Cardiac fibroblast (primary cell): ENCODE data around the gene FAM20A.
A peak's percentile ranks its signal among the peaks of the same experiment; 100 is the strongest.

Experiments
- DNase-seq, 2 donors: peaks; one replicate each; pipeline versions ENCODE4 v3.0.0 to v3.0.0-alpha.2; 2010; ENCODE audit warnings: low read depth in 2 of 2
- H3K4me3 ChIP-seq, 2 donors: replicated peaks in 1 of 2; 1 replicate in 1 of 2; 2 replicates in 1 of 2; pipeline ENCODE4 v1.5.1; 2011; ENCODE audit warnings: low read depth in 2 of 2, low read length in 2 of 2, mild to moderate bottlenecking in 2 of 2, moderate library complexity in 1 of 2
- CTCF ChIP-seq: IDR thresholded peaks from one replicate; pipeline ENCODE4 v1.5.1; 2011; ENCODE audit warnings: low read depth, mild to moderate bottlenecking, low read length, inconsistent platforms

Gene FAM20A

GRCh38 chr17:68598074-68598473, 3.1 kb downstream of the FAM20A start:
- DNase-seq: no peak
- no peak overlapping the region for H3K4me3 ChIP-seq
- TF ChIP-seq CTCF: no peak

GRCh38 chr17:68596411-68596945, 4.7 kb downstream of the FAM20A start:
- TF ChIP-seq CTCF: no peak
- no peak overlapping the region for H3K4me3 ChIP-seq
- no peak for DNase-seq

- TF ChIP-seq CTCF: no peak
- H3K4me3 ChIP-seq: no peak overlapping the region
- peak in 1 of 2 donors; percentile 11 for DNase-seq
Observed at GRCh38 chr17:68595986-68596385, 5.2 kb downstream of the FAM20A start.

GRCh38 chr17:68595496-68595895, 5.7 kb downstream of the FAM20A start:
- no peak overlapping the region for H3K4me3 ChIP-seq
- TF ChIP-seq CTCF: no peak
- peak in 1 of 2 donors; percentile 47 for DNase-seq

- no peak overlapping the region for H3K4me3 ChIP-seq
- TF ChIP-seq CTCF: no peak
- no peak for DNase-seq
Observed at GRCh38 chr17:68594552-68594951, 6.6 kb downstream of the FAM20A start.

- no peak for TF ChIP-seq CTCF
- DNase-seq: peak in 1 of 2 donors; percentile 51
- no peak overlapping the region for H3K4me3 ChIP-seq
Observed at GRCh38 chr17:68592682-68593641, 8.2 kb downstream of the FAM20A start.
